Ovary (tissue), 3 donors: Measurements from ENCODE around the gene NOXO1.

Experiments used
- CTCF ChIP-seq, 3 donors: fragments of 450-650 bp in 2 of 3; fragments of 200-600 bp in 1 of 3; IDR thresholded peaks; one replicate each; pipeline versions ENCODE4 v1.5.1 to v1.8.0; 2016 to 2022; ENCODE audit warnings: antibody characterized with exemption in 3 of 3, mild to moderate bottlenecking in 1 of 3
- EP300 ChIP-seq: sonication (generic); formaldehyde crosslinking; IDR thresholded peaks from one replicate; pipeline ENCODE4 v1.6.1; 2017; ENCODE audit warnings: antibody characterized with exemption
- donor health status: DM: no; HTN: no; CAD: no.

GRCh38 chr16:1946495-1947368 is 34.5 kb downstream of the NOXO1 start:
- TF ChIP-seq EP300 (no peak), CTCF (IDR thresholded peaks at IDR 0.05) (no peak)
